ENCODE results near the gene P2RX4. TPM values are rescaled to one million over a fixed set of nuclear protein-coding genes. Genes with fewer than 3 reads are reported as not detected.

Gene P2RX4
- total RNA-seq, 1 experiment from 2014 or later: 40.4 TPM

- BruUV-seq (replicated peaks): no TSS peak
- H3K4me1 Mint-ChIP-seq (ENCODE audit: low read depth, unreplicated experiment): peaks cover 6% of the 10 kb centered on the region
- ChIA-PET CTCF (no interaction called here), POLR2A (no interaction called here)
- no peak overlapping the region for H3K27ac Mint-ChIP-seq (ENCODE audit: unreplicated experiment)
- H3K27me3 Mint-ChIP-seq (ENCODE audit: insufficient read depth, unreplicated experiment): no peaks in the 10 kb centered on the region
- H3K4me3 ChIP-seq (ENCODE audit: low read depth, low read length): no peak overlapping the region
- H3K36me3 Mint-ChIP-seq (ENCODE audit: insufficient read depth, unreplicated experiment): peaks cover 25% of the 10 kb centered on the region
- no peaks in the 10 kb centered on the region for H3K9me3 ChIP-seq
- no peaks in the 10 kb centered on the region for H3K27me3 ChIP-seq (replicated peaks; ENCODE audit: control insufficient read depth, insufficient read depth, low read length)
- H3K9me3 Mint-ChIP-seq (ENCODE audit: unreplicated experiment): no peaks in the 10 kb centered on the region
- intact Hi-C loops (cut with micrococcal nuclease; ENCODE audit: unreplicated experiment): no loop called here
- H3K4me3 Mint-ChIP-seq (ENCODE audit: unreplicated experiment): no peak overlapping the region
- 0 out of 2 replicates have a peak, but pooled peaks cover 1% of the 10 kb centered on the region for H3K36me3 ChIP-seq (ENCODE audit: control insufficient read depth, insufficient read depth, low read length)
- H3K4me1 ChIP-seq: no peaks in the 10 kb centered on the region
- no peak for TF ChIP-seq CTCF (IDR thresholded peaks at IDR 0.05; ENCODE audit: insufficient read depth in 1 of 2, low read depth in 1 of 2, low read length in 1 of 2, severe bottlenecking in 1 of 2, unreplicated experiment in 1 of 2)
- no peak for DNase-seq
These were observed 36.0 kb downstream of the P2RX4 start for GRCh38 chr12:121245951-121246350.

GRCh38 chr12:121246893-121247557 is 37.1 kb downstream of the P2RX4 start:
- Mint-ChIP-seq H3K27ac (ENCODE audit: unreplicated experiment) (no peak overlapping the region), H3K27me3 (ENCODE audit: insufficient read depth, unreplicated experiment) (no peaks in the 10 kb centered on the region), H3K4me1 (ENCODE audit: low read depth, unreplicated experiment) (peaks cover 6% of the 10 kb centered on the region), H3K9me3 (ENCODE audit: unreplicated experiment) (no peaks in the 10 kb centered on the region), H3K4me3 (ENCODE audit: unreplicated experiment) (no peak overlapping the region), H3K36me3 (ENCODE audit: insufficient read depth, unreplicated experiment) (peaks cover 23% of the 10 kb centered on the region)
- CTCF ChIA-PET: no interaction called here
- no TSS peak for BruUV-seq (replicated peaks)
- TF ChIP-seq CTCF (IDR thresholded peaks at IDR 0.05; ENCODE audit: insufficient read depth in 1 of 2, low read depth in 1 of 2, low read length in 1 of 2, severe bottlenecking in 1 of 2, unreplicated experiment in 1 of 2): no peak
- Histone ChIP-seq H3K4me1 (no peaks in the 10 kb centered on the region), H3K9me3 (no peaks in the 10 kb centered on the region), H3K27me3 (replicated peaks; ENCODE audit: control insufficient read depth, insufficient read depth, low read length) (no peaks in the 10 kb centered on the region), H3K4me3 (ENCODE audit: low read depth, low read length) (no peak overlapping the region), H3K36me3 (ENCODE audit: control insufficient read depth, insufficient read depth, low read length) (0 out of 2 replicates have a peak, but pooled peaks cover 1% of the 10 kb centered on the region)
- POLR2A ChIA-PET: interaction anchor here (0.5 kb wide), 1 partner anchor 49 kb away, joined by 4 read pairs; the partner anchor contains the start of gene CAMKK2
- DNase-seq: no peak
- intact Hi-C loops (cut with micrococcal nuclease; ENCODE audit: unreplicated experiment): no loop called here

- no peak for DNase-seq
- no peak overlapping the region for H3K4me3 ChIP-seq (ENCODE audit: low read depth, low read length)
- TF ChIP-seq CTCF (IDR thresholded peaks at IDR 0.05; ENCODE audit: insufficient read depth in 1 of 2, low read depth in 1 of 2, low read length in 1 of 2, severe bottlenecking in 1 of 2, unreplicated experiment in 1 of 2): no peak
- H3K4me3 Mint-ChIP-seq (ENCODE audit: unreplicated experiment): no peak overlapping the region
- H3K4me1 Mint-ChIP-seq (ENCODE audit: low read depth, unreplicated experiment): peaks cover 6% of the 10 kb centered on the region
- H3K9me3 ChIP-seq: no peaks in the 10 kb centered on the region
- H3K27ac Mint-ChIP-seq (ENCODE audit: unreplicated experiment): no peak overlapping the region
- BruUV-seq (replicated peaks): no TSS peak
- H3K27me3 ChIP-seq (replicated peaks; ENCODE audit: control insufficient read depth, insufficient read depth, low read length): no peaks in the 10 kb centered on the region
- POLR2A ChIA-PET: no interaction called here
- H3K36me3 ChIP-seq (ENCODE audit: control insufficient read depth, insufficient read depth, low read length): peaks cover 4% of the 10 kb centered on the region; the same call in 1 of the 2 replicates
- intact Hi-C loops (cut with micrococcal nuclease; ENCODE audit: unreplicated experiment): no loop called here
- CTCF ChIA-PET: interaction anchor here (0.6 kb wide), 1 partner anchor 547 kb away, joined by 4 read pairs; no protein-coding TSS in a partner anchor
- peaks cover 35% of the 10 kb centered on the region for H3K36me3 Mint-ChIP-seq (ENCODE audit: insufficient read depth, unreplicated experiment)
- no peaks in the 10 kb centered on the region for H3K9me3 Mint-ChIP-seq (ENCODE audit: unreplicated experiment)
- H3K27me3 Mint-ChIP-seq (ENCODE audit: insufficient read depth, unreplicated experiment): no peaks in the 10 kb centered on the region
- H3K4me1 ChIP-seq: no peaks in the 10 kb centered on the region
These were observed 38.7 kb downstream of the P2RX4 start for GRCh38 chr12:121248622-121249021.
